IMR-90 (cell line): Measurements from ENCODE around the gene LLGL1.

Experiments
- CEBPB ChIP-seq: IDR thresholded peaks from 2 replicates; pipeline ENCODE4 v1.6.1; 2012; ENCODE audit warnings: low read depth, low read length, improper control_type of control experiment
- CHD1 ChIP-seq: IDR thresholded peaks from 2 replicates; pipeline ENCODE4 v1.6.1; 2012; ENCODE audit warnings: low read depth, low read length, improper control_type of control experiment
- CTCF ChIP-seq: conservative IDR thresholded peaks from 2 replicates; pipeline ENCODE4 v1.5.1; 2012; ENCODE audit warnings: mild to moderate bottlenecking, low read depth, low read length, improper control_type of control experiment
- FOS ChIP-seq: fragments of 150-350 bp; IDR thresholded peaks from 2 replicates; pipeline ENCODE4 v1.6.1; 2016; ENCODE audit warnings: low read depth, low read length
- MAFK ChIP-seq: IDR thresholded peaks from 2 replicates; pipeline ENCODE4 v1.6.1; 2012; ENCODE audit warnings: low read depth, low read length, improper control_type of control experiment
- MAZ ChIP-seq: IDR thresholded peaks from 2 replicates; pipeline ENCODE4 v1.6.1; 2012; ENCODE audit warnings: low read depth, mild to moderate bottlenecking, low read length, improper control_type of control experiment, moderate library complexity, borderline replicate concordance
- MXI1 ChIP-seq: IDR thresholded peaks from 2 replicates; pipeline ENCODE4 v1.6.1; 2012; ENCODE audit warnings: low read depth, mild to moderate bottlenecking, low read length, moderate library complexity, borderline replicate concordance
- NFE2L2 ChIP-seq: fragments of 150-350 bp; IDR thresholded peaks from 2 replicates; pipeline ENCODE4 v1.6.1; 2016; ENCODE audit warnings: low read depth, mild to moderate bottlenecking, low read length
- POLR2A ChIP-seq: IDR thresholded peaks from 2 replicates; pipeline ENCODE4 v1.6.1; 2012; ENCODE audit warnings: mild to moderate bottlenecking, low read depth, low read length
- RAD21 ChIP-seq: IDR thresholded peaks from 2 replicates; pipeline ENCODE4 v1.6.1; 2012; ENCODE audit warnings: low read length, improper control_type of control experiment
- RCOR1 ChIP-seq: IDR thresholded peaks from 2 replicates; pipeline ENCODE4 v1.6.1; 2012; ENCODE audit warnings: mild to moderate bottlenecking, low read length, improper control_type of control experiment; ENCODE audit not compliant: insufficient replicate concordance
- RFX5 ChIP-seq: IDR thresholded peaks from 2 replicates; pipeline ENCODE4 v1.8.0; 2012; ENCODE audit warnings: low read depth, mild to moderate bottlenecking, low read length, moderate library complexity
- SMC3 ChIP-seq: fragments of 150-350 bp; IDR thresholded peaks from 2 replicates; pipeline ENCODE4 v1.6.1; 2016; ENCODE audit warnings: low read depth, mild to moderate bottlenecking, antibody characterized with exemption, low read length, moderate library complexity
- TF ChIP-seq, protein P1 (sequence below): fragments of 150-350 bp; IDR thresholded peaks from 2 replicates; pipeline ENCODE4 v1.6.1; 2017; ENCODE audit warnings: mild to moderate bottlenecking, antibody characterized with exemption, low read length, low read depth

GRCh38 chr17:18256351-18256750, 30.9 kb downstream of the LLGL1 start:
- no peak for TF ChIP-seq CTCF
- no peak for TF ChIP-seq MAZ
- no peak for TF ChIP-seq MXI1
- TF ChIP-seq POLR2A, result no peak
- no peak for TF ChIP-seq RAD21
- no peak for TF ChIP-seq CHD1
- TF ChIP-seq, protein P1, sequence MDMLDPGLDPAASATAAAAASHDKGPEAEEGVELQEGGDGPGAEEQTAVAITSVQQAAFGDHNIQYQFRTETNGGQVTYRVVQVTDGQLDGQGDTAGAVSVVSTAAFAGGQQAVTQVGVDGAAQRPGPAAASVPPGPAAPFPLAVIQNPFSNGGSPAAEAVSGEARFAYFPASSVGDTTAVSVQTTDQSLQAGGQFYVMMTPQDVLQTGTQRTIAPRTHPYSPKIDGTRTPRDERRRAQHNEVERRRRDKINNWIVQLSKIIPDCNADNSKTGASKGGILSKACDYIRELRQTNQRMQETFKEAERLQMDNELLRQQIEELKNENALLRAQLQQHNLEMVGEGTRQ, result no peak
- no peak for TF ChIP-seq SMC3
- no peak for TF ChIP-seq RFX5
- TF ChIP-seq RCOR1, result no peak
- no peak for TF ChIP-seq FOS
- TF ChIP-seq MAFK, result no peak
- no peak for TF ChIP-seq NFE2L2
- TF ChIP-seq CEBPB, result no peak
